ENCODE results near the gene NOL4L. TPM values are rescaled to one million over a fixed set of nuclear protein-coding genes. Genes with fewer than 3 reads are reported as not detected.

Gene NOL4L
- total RNA-seq, 1 experiment from 2014 or later, result 31.7 TPM

GRCh38 chr20:32559753-32560380, 25.3 kb downstream of the NOL4L start:
- H2AK5ac ChIP-seq (ENCODE audit: insufficient read length, low read length), result no peak overlapping the region
- Mint-ChIP-seq H3K4me1 (peaks cover 38 to 45% of the 10 kb centered on the region in 2 experiments), H3K27ac (no peak overlapping the region), H3K36me3 (ENCODE audit: insufficient read depth in 1 of 3, low read depth in 3 of 3) (no peaks in the 10 kb centered on the region; a peak in 1 of 7 replicates), H3K4me3 (no peak overlapping the region), H3K27me3 (ENCODE audit: low read depth) (peaks cover 38% of the 10 kb centered on the region), H3K9me3 (no peaks in the 10 kb centered on the region; a peak in 1 of 5 replicates)
- no peak overlapping the region for H3K18ac ChIP-seq (ENCODE audit: insufficient read length, low read depth, low read length)
- H3K27ac ChIP-seq (ENCODE audit: insufficient read length, low read depth, low read length), result no peak overlapping the region
- no peak overlapping the region for H2BK12ac ChIP-seq (ENCODE audit: insufficient read length, low read depth, low read length)
- no peak overlapping the region for H2BK5ac ChIP-seq (ENCODE audit: insufficient read length, low read length)
- no peak overlapping the region for H3K14ac ChIP-seq (ENCODE audit: insufficient read depth, low read length)
- H3K56ac ChIP-seq (ENCODE audit: insufficient read length, low read depth, low read length), result no peak overlapping the region
- H2BK20ac ChIP-seq (ENCODE audit: low read depth, low read length, poor library complexity, severe bottlenecking), result no peak overlapping the region
- no peak overlapping the region for H4K91ac ChIP-seq (ENCODE audit: insufficient read length, low read depth, low read length)
- H3K23me2 ChIP-seq (ENCODE audit: insufficient read length, low read depth, low read length, poor library complexity, severe bottlenecking), result no peaks in the 10 kb centered on the region
- no peaks in the 10 kb centered on the region for H3K9me3 ChIP-seq (ENCODE audit: control insufficient read depth, low read depth, low read length)
- no peak overlapping the region for H4K8ac ChIP-seq (replicated peaks; ENCODE audit: insufficient read length, low read depth, low read length)
- H2BK15ac ChIP-seq (ENCODE audit: low read depth, low read length), result no peak overlapping the region
- H3K23ac ChIP-seq (ENCODE audit: insufficient read length, low read depth, low read length), result no peak overlapping the region
- H3T11ph ChIP-seq (ENCODE audit: low read length), result no peak overlapping the region
- no peak overlapping the region for H2BK120ac ChIP-seq (ENCODE audit: low read depth, low read length, poor library complexity, severe bottlenecking)
- H4K5ac ChIP-seq (ENCODE audit: insufficient read length, low read depth, low read length), result no peak overlapping the region
- no peaks in the 10 kb centered on the region for H3K4me1 ChIP-seq (ENCODE audit: insufficient read depth, low read length)
- H3K4me2 ChIP-seq (ENCODE audit: insufficient read depth, insufficient read length, low read length), result no peak overlapping the region
- no peak overlapping the region for H3K4ac ChIP-seq (ENCODE audit: low read depth, low read length)
- H2AFZ ChIP-seq (ENCODE audit: low read length), result no peak overlapping the region
- H3K79me1 ChIP-seq (ENCODE audit: insufficient read depth, low read depth, low read length, poor library complexity, severe bottlenecking), result no peaks in the 10 kb centered on the region
- no peaks in the 10 kb centered on the region for H3K79me2 ChIP-seq (ENCODE audit: insufficient read depth, low read length)
- WGBS (ENCODE audit: extremely low coverage, insufficient read length, low lambda C conversion rate), result no CpG with 5 or more reads among the region's 21 CpGs
- H3K27me3 ChIP-seq (ENCODE audit: insufficient read depth, low read length), result no peaks in the 10 kb centered on the region
- TF ChIP-seq CTCF (conservative IDR thresholded peaks at IDR 0.05), result no peak
- no peak for DNase-seq
- no peak overlapping the region for H3K9ac ChIP-seq (ENCODE audit: extremely low read depth, insufficient read length, low read length)
- peaks cover 2% of the 10 kb centered on the region for H4K20me1 ChIP-seq (ENCODE audit: control insufficient read depth, insufficient read depth, insufficient read length)
